PC-3 (cell line): ENCODE data around the gene BLM. TPM values are rescaled to one million over a fixed set of nuclear protein-coding genes. Genes with fewer than 3 reads are reported as not detected.
"Not testable (repeated sequence)": the region's sequence is repeated elsewhere in the genome, so short reads cannot be mapped to it uniquely, and the experiment has no call there.

Source experiments
- ATAC-seq: fragments of 200-7000 bp; cut with Tn5 transposase; 2 replicates; pipeline ENCODE4 v1.9.1; 2020; ENCODE audit warnings: mild to moderate bottlenecking, moderate library complexity
- BruUV-seq: library from RNA; stranded (reverse); fragments of 400-500 nt; replicated peaks from 2 replicates; lab custom pipeline; 2021; lab: Mats Ljungman, UMichigan
- CTCF ChIA-PET: fragments of 300-600 bp; sonication (Branson Sonifier 250); formaldehyde crosslinking; loops from one replicate; lab custom pipeline; 2022; ENCODE audit warnings: antibody characterized with exemption; lab: Charles Lee
- POLR2A ChIA-PET: fragments of 300-600 bp; sonication (Branson Sonifier 250); formaldehyde crosslinking; loops from one replicate; lab custom pipeline; 2022; ENCODE audit warnings: antibody characterized with exemption; ENCODE audit not compliant: unreplicated experiment; lab: Charles Lee
- DNase-seq: peaks from one replicate; pipeline ENCODE4 v3.0.0-alpha.2; 2015
- H2AFZ ChIP-seq: fragments of 300-600 bp; sonication (generic); 2 replicates; pipeline ENCODE4 v1.6.0; 2016; ENCODE audit warnings: antibody characterized with exemption, low read length
- H3F3A ChIP-seq: fragments of 300-600 bp; sonication (generic); one replicate; pipeline ENCODE4 v1.6.0; 2017; ENCODE audit warnings: antibody characterized with exemption, low read length, control low read depth, mild to moderate bottlenecking; ENCODE audit not compliant: unreplicated experiment
- H3K27ac ChIP-seq: fragments of 300-600 bp; sonication (generic); 2 replicates; pipeline ENCODE4 v1.5.1; 2016; ENCODE audit warnings: mild to moderate bottlenecking, low read length
- H3K27me3 ChIP-seq: fragments of 300-600 bp; sonication (generic); 2 replicates; pipeline ENCODE4 v1.6.1; 2016; ENCODE audit warnings: low read length, mixed read lengths
- H3K36me3 ChIP-seq: fragments of 300-600 bp; sonication (generic); 2 replicates; pipeline ENCODE4 v1.6.1; 2016; ENCODE audit warnings: low read depth, mixed run types, low read length, mixed read lengths
- H3K4me1 ChIP-seq: fragments of 300-600 bp; sonication (generic); 2 replicates; pipeline ENCODE4 v1.5.1; 2016; ENCODE audit warnings: low read length; ENCODE audit not compliant: insufficient read depth
- H3K4me2 ChIP-seq: fragments of 300-600 bp; sonication (generic); 2 replicates; pipeline ENCODE4 v1.6.0; 2016; ENCODE audit warnings: low read length
- H3K4me3 ChIP-seq: fragments of 300-600 bp; sonication (generic); 2 replicates; pipeline ENCODE4 v1.5.1; 2016; ENCODE audit warnings: mild to moderate bottlenecking, low read length, mixed read lengths
- H3K79me2 ChIP-seq: fragments of 300-600 bp; sonication (generic); 2 replicates; pipeline ENCODE4 v1.6.1; 2017; ENCODE audit warnings: low read length, mixed read lengths
- H3K9ac ChIP-seq: fragments of 300-600 bp; sonication (generic); 2 replicates; pipeline ENCODE4 v1.6.0; 2016; ENCODE audit warnings: mild to moderate bottlenecking, low read length
- H3K9me2 ChIP-seq: fragments of 300-600 bp; sonication (generic); replicated peaks from 2 replicates; pipeline ENCODE4 v1.6.1; 2016; ENCODE audit warnings: mixed run types, low read length, mixed read lengths
- H3K9me3 ChIP-seq: fragments of 300-600 bp; sonication (generic); 2 replicates; pipeline ENCODE4 v1.6.1; 2016; ENCODE audit warnings: low read length, mixed read lengths
- H4K20me1 ChIP-seq: fragments of 300-600 bp; sonication (generic); 2 replicates; pipeline ENCODE4 v1.6.1; 2016; ENCODE audit warnings: low read length, mixed read lengths
- EZH2 ChIP-seq: fragments of 300-600 bp; sonication (generic); IDR thresholded peaks from one replicate; pipeline ENCODE4 v1.6.1; 2017; ENCODE audit warnings: antibody characterized with exemption, mild to moderate bottlenecking, low read length; ENCODE audit not compliant: unreplicated experiment
- EZH2phosphoT487 ChIP-seq: fragments of 300-600 bp; sonication (generic); IDR thresholded peaks from 2 replicates; pipeline ENCODE4 v1.6.1; 2018; ENCODE audit warnings: mild to moderate bottlenecking, antibody characterized with exemption, low read length, borderline replicate concordance
- intact Hi-C: fragments of 100-400 bp; cut with micrococcal nuclease; formaldehyde crosslinking; loops from 2 replicates; pipeline ENCODE4 v1.9.0; 2023
- total RNA-seq: library from RNA; depleted of rRNA; stranded (reverse); fragments of >200 nt; gene quantifications from 2 replicates; pipeline ENCODE4 v1.2.3, GENCODE V29; 2014
- TF ChIP-seq, protein P1 (sequence below): fragments of 300-600 bp; sonication (generic); conservative IDR thresholded peaks from 2 replicates; pipeline ENCODE4 v1.5.1; 2017; ENCODE audit warnings: antibody characterized with exemption, low read depth, mild to moderate bottlenecking, low read length

The BLM gene
- total RNA-seq, 1 experiment from 2014 or later, result 18.7 TPM

DNA sequence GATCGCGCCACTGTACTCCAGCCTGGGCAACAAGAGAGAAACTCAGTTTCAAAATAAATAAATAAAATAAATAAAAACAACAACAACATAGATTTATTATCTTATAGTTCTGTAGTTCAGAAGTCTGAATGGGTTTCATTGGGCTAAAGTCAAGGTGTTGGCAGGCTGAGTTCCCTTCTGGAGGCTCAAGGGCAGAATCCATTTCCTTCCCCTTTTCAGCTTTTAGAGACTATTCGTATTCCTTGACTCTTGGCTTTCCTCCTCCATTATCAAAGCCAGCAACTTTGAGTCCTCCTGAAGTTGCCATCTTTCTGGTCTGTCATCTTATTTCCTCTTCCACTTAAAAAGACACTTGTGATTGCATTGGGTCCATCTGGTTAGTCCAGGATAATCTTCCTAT is 12.1 kb downstream of the BLM start:
- DNase-seq (no peak), ATAC-seq (no peak)
- Histone ChIP-seq H3K9ac (no peak overlapping the region), H3K4me2 (no peak overlapping the region), H3K36me3 (peaks cover 12% of the 10 kb centered on the region), H3K4me1 (no peaks in the 10 kb centered on the region), H3K9me2 (no peaks in the 10 kb centered on the region), H4K20me1 (no peaks in the 10 kb centered on the region), H3K79me2 (peaks cover 27% of the 10 kb centered on the region), H3K27ac (no peak overlapping the region), H2AFZ (no peak overlapping the region), H3K27me3 (no peaks in the 10 kb centered on the region), H3F3A (no peaks in the 10 kb centered on the region), H3K4me3 (no peak overlapping the region), H3K9me3 (no peaks in the 10 kb centered on the region)
- TF ChIP-seq EZH2, result no peak
- no peak for TF ChIP-seq EZH2phosphoT487
- TF ChIP-seq, protein P1, sequence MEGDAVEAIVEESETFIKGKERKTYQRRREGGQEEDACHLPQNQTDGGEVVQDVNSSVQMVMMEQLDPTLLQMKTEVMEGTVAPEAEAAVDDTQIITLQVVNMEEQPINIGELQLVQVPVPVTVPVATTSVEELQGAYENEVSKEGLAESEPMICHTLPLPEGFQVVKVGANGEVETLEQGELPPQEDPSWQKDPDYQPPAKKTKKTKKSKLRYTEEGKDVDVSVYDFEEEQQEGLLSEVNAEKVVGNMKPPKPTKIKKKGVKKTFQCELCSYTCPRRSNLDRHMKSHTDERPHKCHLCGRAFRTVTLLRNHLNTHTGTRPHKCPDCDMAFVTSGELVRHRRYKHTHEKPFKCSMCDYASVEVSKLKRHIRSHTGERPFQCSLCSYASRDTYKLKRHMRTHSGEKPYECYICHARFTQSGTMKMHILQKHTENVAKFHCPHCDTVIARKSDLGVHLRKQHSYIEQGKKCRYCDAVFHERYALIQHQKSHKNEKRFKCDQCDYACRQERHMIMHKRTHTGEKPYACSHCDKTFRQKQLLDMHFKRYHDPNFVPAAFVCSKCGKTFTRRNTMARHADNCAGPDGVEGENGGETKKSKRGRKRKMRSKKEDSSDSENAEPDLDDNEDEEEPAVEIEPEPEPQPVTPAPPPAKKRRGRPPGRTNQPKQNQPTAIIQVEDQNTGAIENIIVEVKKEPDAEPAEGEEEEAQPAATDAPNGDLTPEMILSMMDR, result no peak
- ChIA-PET CTCF (no interaction called here), POLR2A (no interaction called here)
- BruUV-seq, result no TSS peak
- intact Hi-C loops, result no loop called here

DNA sequence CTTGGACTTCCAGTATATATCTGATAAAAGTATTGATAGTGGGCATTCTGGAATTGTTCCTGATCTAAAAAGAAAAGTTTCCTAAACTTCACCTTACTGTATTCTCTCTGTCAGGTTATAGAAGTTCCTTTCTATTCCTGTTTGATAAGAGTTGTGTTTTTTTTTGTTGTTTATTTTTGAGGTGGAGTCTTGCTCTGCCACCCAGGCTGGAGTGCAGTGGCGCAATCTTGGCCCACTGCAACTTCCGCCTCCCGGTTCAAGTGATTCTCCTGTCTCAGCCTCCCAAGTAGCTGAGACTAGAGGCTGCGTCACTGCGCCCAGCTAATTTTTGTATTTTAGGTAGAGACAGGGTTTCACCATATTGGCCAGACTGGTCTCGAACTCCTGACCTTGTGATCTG is 13.1 kb downstream of the BLM start:
- H3K4me2 ChIP-seq, result no peak overlapping the region
- no peaks in the 10 kb centered on the region for H4K20me1 ChIP-seq
- no peaks in the 10 kb centered on the region for H3K27me3 ChIP-seq
- DNase-seq (no peak), ATAC-seq (no peak)
- H3K9me2 ChIP-seq, result no peaks in the 10 kb centered on the region
- H3K4me3 ChIP-seq, result no peak overlapping the region
- peaks cover 27% of the 10 kb centered on the region for H3K79me2 ChIP-seq
- no peaks in the 10 kb centered on the region for H3K9me3 ChIP-seq
- H3K36me3 ChIP-seq, result peaks cover 12% of the 10 kb centered on the region
- intact Hi-C loops, result no loop called here
- no peak overlapping the region for H3K9ac ChIP-seq
- no peaks in the 10 kb centered on the region for H3F3A ChIP-seq
- H3K4me1 ChIP-seq, result no peaks in the 10 kb centered on the region
- ChIA-PET CTCF (no interaction called here), POLR2A (no interaction called here)
- no peak overlapping the region for H3K27ac ChIP-seq
- H2AFZ ChIP-seq, result no peak overlapping the region
- TF ChIP-seq EZH2phosphoT487 (no peak), EZH2 (no peak)
- TF ChIP-seq, protein P1, result no peak
- no TSS peak for BruUV-seq

DNA sequence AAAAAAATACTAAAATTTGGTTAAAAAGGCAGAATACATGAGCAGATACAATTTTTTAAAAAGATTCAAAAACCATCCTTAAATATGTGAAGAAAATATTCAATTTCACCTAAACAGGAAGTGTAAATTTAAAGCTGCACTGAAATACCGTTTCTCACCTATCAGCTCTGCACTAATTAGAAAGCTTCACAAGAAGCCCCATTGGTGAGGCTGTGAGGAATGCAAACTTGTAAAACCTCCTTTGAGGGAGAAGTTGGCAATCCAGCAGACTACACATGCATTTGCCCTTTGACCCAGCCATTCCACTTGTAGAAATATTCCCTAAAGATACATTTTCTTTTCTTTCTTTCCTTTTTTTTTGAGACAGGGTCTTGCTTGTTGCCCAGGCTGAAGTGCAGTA is 18.8 kb downstream of the BLM start:
- Histone ChIP-seq H3K9me2 (no peaks in the 10 kb centered on the region), H3F3A (no peaks in the 10 kb centered on the region), H3K27me3 (no peaks in the 10 kb centered on the region), H3K36me3 (peaks cover 12% of the 10 kb centered on the region; the same call in 1 of the 2 replicates), H3K27ac (no peak overlapping the region), H3K9ac (no peak overlapping the region), H3K4me2 (no peak overlapping the region), H4K20me1 (no peaks in the 10 kb centered on the region), H2AFZ (no peak overlapping the region), H3K4me3 (no peak overlapping the region), H3K9me3 (no peaks in the 10 kb centered on the region), H3K79me2 (peaks cover 5% of the 10 kb centered on the region; the same call in 1 of the 2 replicates), H3K4me1 (no peaks in the 10 kb centered on the region)
- TF ChIP-seq, protein P1, result no peak
- TF ChIP-seq EZH2phosphoT487 (no peak), EZH2 (no peak)
- intact Hi-C loops, result no loop called here
- no peak for ATAC-seq
- no TSS peak for BruUV-seq
- ChIA-PET POLR2A (no interaction called here), CTCF (no interaction called here)
- DNase-seq, result no peak

DNA sequence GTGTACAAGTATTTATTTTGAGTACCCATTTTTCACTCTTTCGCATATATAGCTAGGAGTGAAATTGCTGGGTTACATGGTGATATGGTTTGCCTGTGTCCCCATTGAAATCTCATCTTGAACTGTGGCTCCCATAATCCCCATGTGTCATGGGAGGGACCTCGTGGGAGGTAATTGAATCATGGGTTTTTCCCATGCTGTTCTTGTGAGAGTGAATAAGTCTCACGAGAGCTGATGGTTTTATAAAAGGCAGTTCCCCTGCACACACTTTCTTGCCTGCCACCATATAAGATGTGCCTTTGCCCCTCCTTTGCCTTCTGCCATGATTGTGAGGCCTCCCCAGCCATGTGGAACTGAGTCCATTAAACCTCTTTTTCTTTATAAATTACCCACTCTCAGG is 23.4 kb downstream of the BLM start:
- H3K9ac ChIP-seq, H3K9me3 ChIP-seq, H3K4me2 ChIP-seq, BruUV-seq, intact Hi-C loops, H3K36me3 ChIP-seq, ATAC-seq, H3K27me3 ChIP-seq, H3K27ac ChIP-seq, H3K9me2 ChIP-seq, H3K4me3 ChIP-seq, H4K20me1 ChIP-seq, POLR2A ChIA-PET, H3K79me2 ChIP-seq, H3K4me1 ChIP-seq, H3F3A ChIP-seq, CTCF ChIA-PET, H2AFZ ChIP-seq, DNase-seq: not testable (repeated sequence)
